Subcutaneous adipose tissue (tissue), 4 donors: ENCODE results near the gene EPYC. TPM values are rescaled to one million over a fixed set of nuclear protein-coding genes. Genes with fewer than 3 reads are reported as not detected.

Experiments used
- CTCF ChIP-seq: fragments of 450-650 bp; IDR thresholded peaks from one replicate; pipeline ENCODE4 v1.5.1; 2016; ENCODE audit warnings: low read depth, mild to moderate bottlenecking, control low read depth, antibody characterized with exemption, moderate library complexity
- total RNA-seq, 4 donors: library from RNA; depleted of rRNA; stranded (reverse); fragments of >200 nt; gene quantifications; one replicate each; pipeline ENCODE4 v1.1.0, GENCODE V29; 2016

EPYC gene
- total RNA-seq, 4 donors from 2014 or later = not detected

DNA sequence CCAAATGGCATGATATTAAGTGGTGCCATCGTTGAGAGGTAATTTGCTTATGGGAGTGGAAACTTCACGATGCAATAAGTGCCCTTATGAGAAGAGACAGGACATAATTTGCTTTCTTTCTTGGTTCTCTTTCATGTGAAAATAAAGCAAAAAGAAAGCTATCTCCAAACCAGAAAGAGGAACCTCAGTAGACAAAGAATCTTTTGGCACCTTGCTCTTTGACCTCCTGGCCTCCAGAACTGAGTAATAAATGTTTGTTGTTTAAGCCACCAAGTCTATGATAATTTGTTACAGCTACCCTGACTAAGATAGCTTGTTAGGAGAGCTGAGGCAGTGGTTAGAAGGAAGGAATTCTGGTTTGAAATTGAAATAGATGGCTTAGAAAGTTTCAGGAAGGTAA, 89.4 kb downstream of the EPYC start:
- TF ChIP-seq CTCF = no peak

Other genes with a start within 250 kb of the EPYC start
- not detected for gene CCER1, start 49.8 kb downstream of the EPYC start, total RNA-seq
- gene KERA, start 53.1 kb upstream of the EPYC start, total RNA-seq = not detected
- gene LUM, start 106.5 kb upstream of the EPYC start, total RNA-seq = 100 to 1,000 TPM in 3 of 4 donors, 10 to 100 TPM in 1; 39.9 to 748 (median 222) TPM
- gene DCN, start 177.8 kb upstream of the EPYC start, total RNA-seq = 1,000 to 10,000 TPM in 3 of 4 donors, 100 to 1,000 TPM in 1; 610 to 3,671 (median 2,794) TPM